IgD-negative memory B cell (primary cell): Measurements from ENCODE around the gene FOXP1. TPM values are rescaled to one million over a fixed set of nuclear protein-coding genes. Genes with fewer than 3 reads are reported as not detected.

Source experiments
- H3K27ac Mint-ChIP-seq, 3 donors: one replicate each; pipeline ENCODE4 v1.8.0; 2020 to 2022; ENCODE audit warnings: mild to moderate bottlenecking in 3 of 3, mixed read lengths in 3 of 3, moderate library complexity in 1 of 3
- H3K27me3 Mint-ChIP-seq: one replicate; pipeline ENCODE4 v1.8.0; 2021; ENCODE audit warnings: mixed read lengths
- H3K36me3 Mint-ChIP-seq: one replicate; pipeline ENCODE4 v1.8.0; 2020; ENCODE audit warnings: mild to moderate bottlenecking, mixed read lengths
- H3K4me1 Mint-ChIP-seq, 3 donors: one replicate each; pipeline ENCODE4 v1.8.0; 2020 to 2022; ENCODE audit warnings: mixed read lengths in 3 of 3, mild to moderate bottlenecking in 1 of 3
- H3K4me3 Mint-ChIP-seq, 4 donors: one replicate each; pipeline ENCODE4 v1.8.0; 2020 to 2022; ENCODE audit warnings: mild to moderate bottlenecking in 4 of 4, mixed read lengths in 4 of 4, moderate library complexity in 3 of 4
- H3K9me3 Mint-ChIP-seq, 3 donors: one replicate each; pipeline ENCODE4 v1.8.0; 2020 to 2021; ENCODE audit warnings: mixed read lengths in 3 of 3, mild to moderate bottlenecking in 1 of 3
- polyA plus RNA-seq: library from polyadenylated mRNA; unstranded; fragments of 300-500 nt; fragmentation: Illumina TruSeq; gene quantifications from one replicate; pipeline ENCODE4 v1.2.3, GENCODE V29; 2021

The FOXP1 gene
- polyA plus RNA-seq, 1 donor from 2014 or later, result 277 TPM

DNA sequence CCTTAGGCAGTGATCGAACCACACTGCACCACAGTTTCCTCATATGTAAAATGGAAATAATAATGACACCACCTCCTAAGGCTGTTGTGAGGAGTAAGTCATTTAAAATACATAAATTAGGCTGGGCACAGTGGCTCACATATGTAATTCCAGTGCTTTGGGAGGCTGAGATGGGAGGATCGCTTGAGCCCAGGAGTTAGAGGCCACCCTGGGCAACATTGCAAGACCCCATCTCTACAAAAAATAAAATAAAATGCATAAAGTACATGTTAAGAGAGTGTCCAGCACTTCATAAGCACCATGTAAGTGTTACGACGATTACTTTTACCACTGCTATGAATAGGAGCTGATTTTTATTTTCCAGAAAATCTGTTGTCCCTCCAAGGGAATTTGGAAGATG, 440.0 kb downstream of the FOXP1 start:
- peaks cover 4 to 15% (median 5%) of the 10 kb centered on the region in 3 donors for H3K4me1 Mint-ChIP-seq
- peaks cover 7% of the 10 kb centered on the region for H3K36me3 Mint-ChIP-seq
- no peaks in the 10 kb centered on the region for H3K27me3 Mint-ChIP-seq
- no peaks in the 10 kb centered on the region for H3K9me3 Mint-ChIP-seq
- no peak overlapping the region for H3K27ac Mint-ChIP-seq
- H3K4me3 Mint-ChIP-seq, result no peak overlapping the region

DNA sequence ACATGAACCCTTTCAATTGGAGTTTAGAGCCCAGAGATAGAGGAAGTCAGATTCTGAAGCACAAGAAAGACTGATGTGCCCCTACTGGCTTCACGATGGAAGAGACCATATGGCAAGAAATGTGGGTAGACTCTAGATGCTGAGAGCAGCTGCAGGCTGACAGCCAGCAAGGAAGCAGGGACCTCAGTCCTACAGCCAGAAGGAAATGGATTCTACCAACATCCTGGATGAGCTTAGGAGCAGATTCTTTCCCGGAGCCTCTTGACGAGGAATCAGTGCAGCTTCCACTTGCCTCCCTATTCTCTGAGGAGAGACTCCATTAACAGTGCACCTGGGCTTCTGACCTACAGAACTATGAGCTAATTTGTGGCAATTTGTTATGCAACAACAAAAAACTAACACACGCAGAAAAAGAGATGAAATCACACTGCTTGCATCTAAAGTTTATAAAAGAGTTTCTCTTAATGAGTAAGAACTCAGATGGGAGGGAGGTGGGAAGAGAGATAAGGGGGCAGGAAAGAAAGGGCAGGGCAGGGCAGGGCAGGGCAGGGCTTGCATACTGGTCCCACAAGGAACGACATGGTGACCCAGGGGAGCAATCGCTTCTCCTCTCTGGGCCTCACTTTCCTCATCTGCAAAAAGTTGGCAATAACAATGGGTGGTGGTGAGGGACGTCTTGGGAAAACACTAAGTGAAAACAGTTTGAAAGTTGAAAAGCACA, 440.9 kb downstream of the FOXP1 start:
- H3K4me3 Mint-ChIP-seq, result no peak overlapping the region
- no peaks in the 10 kb centered on the region for H3K27me3 Mint-ChIP-seq
- peaks cover 4 to 15% (median 5%) of the 10 kb centered on the region in 3 donors for H3K4me1 Mint-ChIP-seq
- peak overlapping the region in 1 of 3 donors; percentile 46 for H3K27ac Mint-ChIP-seq
- H3K36me3 Mint-ChIP-seq, result peaks cover 9% of the 10 kb centered on the region
- no peaks in the 10 kb centered on the region for H3K9me3 Mint-ChIP-seq

DNA sequence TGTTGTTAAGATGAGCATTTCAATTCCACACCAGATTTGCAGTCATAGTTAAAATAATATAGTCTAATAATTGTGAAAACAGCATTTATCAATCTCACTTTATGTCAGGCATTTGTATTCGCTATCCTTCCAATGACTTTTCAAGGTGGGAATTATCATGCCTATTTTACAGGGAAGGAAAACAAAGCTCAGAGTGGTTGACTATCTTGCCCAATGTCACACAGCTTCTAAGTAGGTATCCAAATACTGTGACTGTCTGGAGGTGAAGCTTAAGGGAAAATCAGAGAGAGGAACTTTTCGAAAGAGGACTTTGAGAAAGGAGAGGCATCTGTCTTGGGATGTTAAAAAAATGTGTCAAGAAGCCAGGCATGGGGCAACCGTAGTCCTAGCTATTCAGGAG, 443.1 kb downstream of the FOXP1 start:
- Mint-ChIP-seq H3K9me3 (no peaks in the 10 kb centered on the region), H3K36me3 (peaks cover 9% of the 10 kb centered on the region), H3K27me3 (no peaks in the 10 kb centered on the region), H3K4me3 (no peak overlapping the region), H3K27ac (peak overlapping the region in 1 of 3 donors; percentile 77), H3K4me1 (peaks cover 4 to 15% (median 9%) of the 10 kb centered on the region in 3 donors)

DNA sequence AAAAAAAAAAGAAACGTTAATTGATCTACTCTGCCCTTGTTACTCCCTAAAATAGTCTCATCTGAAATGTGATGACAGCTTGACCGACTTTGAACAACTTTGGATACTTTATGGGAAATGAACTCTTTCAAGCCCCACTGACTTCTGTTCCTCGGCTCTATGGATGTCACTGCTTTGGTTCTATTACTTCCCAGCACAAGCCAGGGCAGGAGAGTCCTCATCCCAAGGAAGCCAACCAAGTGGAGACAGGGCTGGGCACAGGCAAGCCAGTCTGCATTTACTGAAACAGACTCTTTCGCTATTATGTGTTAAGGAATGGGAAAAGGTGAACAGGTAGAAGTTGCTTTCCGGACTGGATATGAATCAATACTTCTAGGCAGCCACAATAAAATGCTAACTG, 444.0 kb downstream of the FOXP1 start:
- peaks cover 4 to 15% (median 9%) of the 10 kb centered on the region in 3 donors for H3K4me1 Mint-ChIP-seq

DNA sequence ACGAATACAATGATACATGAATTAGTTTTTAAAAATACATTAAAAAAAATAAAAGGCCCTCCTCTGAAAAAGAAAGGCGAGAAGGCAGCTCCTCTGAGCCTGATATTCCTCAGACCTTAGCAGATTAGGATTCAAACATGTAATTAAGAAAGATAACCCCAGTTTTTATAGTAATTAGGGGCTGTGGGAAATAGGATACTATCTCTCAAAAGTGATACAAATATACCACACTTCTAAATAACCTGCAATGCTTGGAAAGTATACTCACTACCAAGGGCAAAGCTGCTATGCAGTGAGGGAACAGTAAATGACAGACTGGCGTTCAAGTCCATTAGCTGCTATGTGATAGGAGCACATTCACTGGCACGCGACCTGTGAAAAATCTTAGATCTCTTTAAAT, 445.1 kb downstream of the FOXP1 start:
- Mint-ChIP-seq H3K36me3 (peaks cover 7% of the 10 kb centered on the region), H3K27me3 (no peaks in the 10 kb centered on the region), H3K27ac (no peak overlapping the region), H3K4me3 (no peak overlapping the region), H3K4me1 (peaks cover 2 to 13% (median 9%) of the 10 kb centered on the region in 3 donors), H3K9me3 (no peaks in the 10 kb centered on the region)

More for the DNA sequence above, 444.0 kb downstream of the FOXP1 start:
- peaks cover 9% of the 10 kb centered on the region for H3K36me3 Mint-ChIP-seq
- no peak overlapping the region for H3K27ac Mint-ChIP-seq
- no peak overlapping the region for H3K4me3 Mint-ChIP-seq
- H3K27me3 Mint-ChIP-seq, result no peaks in the 10 kb centered on the region
- no peaks in the 10 kb centered on the region for H3K9me3 Mint-ChIP-seq

DNA sequence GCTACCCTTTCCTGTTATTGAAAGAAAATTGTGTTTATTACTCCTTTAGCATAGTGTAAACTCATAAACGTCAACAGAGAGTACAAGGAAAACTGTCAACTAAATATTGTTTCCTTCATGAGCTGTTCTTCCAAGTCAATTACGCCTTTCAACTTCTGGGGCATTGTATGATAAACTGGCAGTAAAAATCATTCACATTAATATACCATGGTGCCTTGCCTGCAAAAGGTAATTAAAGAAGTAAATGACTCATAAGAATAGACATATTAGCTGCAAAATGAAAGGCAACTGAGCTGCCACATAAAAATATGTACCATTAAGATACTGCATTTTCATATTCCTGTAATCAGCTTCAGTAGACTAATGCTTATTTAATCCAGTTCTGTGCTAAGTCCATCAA, 447.3 kb downstream of the FOXP1 start:
- H3K9me3 Mint-ChIP-seq, result no peaks in the 10 kb centered on the region
- peaks cover 4% of the 10 kb centered on the region for H3K36me3 Mint-ChIP-seq
- H3K27ac Mint-ChIP-seq, result peak overlapping the region in 1 of 3 donors; percentile 31
- H3K27me3 Mint-ChIP-seq, result peaks cover 3% of the 10 kb centered on the region
- peaks cover 6 to 18% (median 14%) of the 10 kb centered on the region in 3 donors for H3K4me1 Mint-ChIP-seq
- no peak overlapping the region for H3K4me3 Mint-ChIP-seq

DNA sequence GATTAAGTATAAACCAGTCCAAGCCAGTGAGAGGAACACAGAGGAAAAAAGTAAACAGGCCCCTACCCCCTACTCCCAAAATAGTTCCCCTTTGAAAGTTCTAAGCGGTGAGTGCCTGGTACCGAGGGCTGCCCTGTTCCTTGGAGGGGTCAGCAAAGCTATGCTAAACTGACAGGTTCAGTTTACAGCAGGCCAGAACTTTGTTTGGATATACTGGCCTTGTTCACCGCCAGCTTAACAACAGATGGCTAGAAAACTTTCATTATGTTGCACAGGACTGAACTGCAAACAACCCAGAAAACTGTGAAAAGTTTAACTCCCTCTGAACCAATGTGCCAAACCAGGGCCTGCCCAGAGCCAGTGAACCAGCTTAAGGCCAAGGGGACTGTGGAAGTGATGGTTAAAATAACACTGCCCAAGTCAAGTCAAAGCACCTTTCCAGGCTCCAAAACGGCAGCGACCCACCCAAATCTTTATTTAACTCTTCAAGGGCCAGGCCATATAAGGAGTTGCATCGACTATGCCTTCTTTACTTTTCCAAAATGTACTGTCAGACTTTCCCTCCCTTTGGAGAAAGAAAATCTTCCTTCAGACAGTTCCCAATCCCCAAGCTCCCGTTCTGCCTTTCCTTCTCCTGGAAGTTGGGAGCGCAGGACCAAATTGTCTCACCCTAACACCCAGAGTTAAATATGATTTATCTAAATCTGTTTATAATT, 448.0 kb downstream of the FOXP1 start:
- Mint-ChIP-seq H3K9me3 (no peaks in the 10 kb centered on the region), H3K27me3 (peaks cover 4% of the 10 kb centered on the region), H3K4me1 (peaks cover 12 to 23% (median 20%) of the 10 kb centered on the region in 3 donors), H3K4me3 (no peak overlapping the region), H3K27ac (peak overlapping the region in 1 of 3 donors; percentile 53), H3K36me3 (peaks cover 3% of the 10 kb centered on the region)

DNA sequence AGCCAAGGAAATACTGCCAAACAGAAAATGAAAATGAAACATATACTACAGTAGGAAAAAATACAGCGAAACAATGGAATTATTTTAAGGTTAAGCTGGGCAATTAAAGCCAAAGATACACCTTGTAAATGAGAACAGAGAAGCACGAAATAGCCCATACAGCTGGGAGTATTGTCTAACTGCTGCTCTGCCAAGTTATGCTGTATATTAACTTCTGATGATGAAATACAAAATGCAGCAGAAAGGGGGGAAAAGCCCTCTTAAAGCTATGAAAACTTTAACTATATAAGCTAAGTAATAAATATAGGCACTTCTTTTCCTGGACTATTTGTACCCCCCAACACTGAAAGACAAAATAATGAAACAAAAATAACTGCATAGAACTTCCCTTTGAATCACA, 449.0 kb downstream of the FOXP1 start:
- Mint-ChIP-seq H3K36me3 (peaks cover 2% of the 10 kb centered on the region), H3K27ac (peak overlapping the region in 2 of 3 donors; percentile 10 to 63), H3K9me3 (no peaks in the 10 kb centered on the region), H3K4me3 (peak overlapping the region in 2 of 4 donors; percentile 22 to 61), H3K4me1 (peaks cover 14 to 23% (median 23%) of the 10 kb centered on the region in 3 donors), H3K27me3 (peaks cover 4% of the 10 kb centered on the region)

DNA sequence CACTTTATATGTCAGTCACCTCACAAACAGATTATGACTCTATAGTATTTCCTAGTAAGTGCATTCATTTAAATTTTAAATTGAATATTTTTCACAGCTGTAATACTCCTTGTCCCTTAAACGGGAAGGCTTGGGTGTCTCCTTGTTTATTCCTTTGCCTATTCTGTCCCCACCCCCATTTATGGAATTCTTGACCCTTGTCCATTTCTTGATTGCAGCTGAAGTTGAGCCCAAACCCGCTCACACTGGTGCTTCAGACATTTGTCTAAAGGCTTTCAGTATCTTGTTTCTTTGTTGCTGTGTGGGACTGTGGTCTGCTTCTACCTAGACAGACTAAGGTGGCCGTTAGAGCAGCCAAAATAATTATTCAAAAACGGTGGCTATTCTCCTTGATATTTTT, 449.7 kb downstream of the FOXP1 start:
- H3K4me3 Mint-ChIP-seq, result peak overlapping the region in 2 of 4 donors; percentile 22 to 61
- H3K27me3 Mint-ChIP-seq, result peaks cover 4% of the 10 kb centered on the region
- peak overlapping the region in 1 of 3 donors; percentile 63 for H3K27ac Mint-ChIP-seq
- peaks cover 16 to 28% (median 26%) of the 10 kb centered on the region in 3 donors for H3K4me1 Mint-ChIP-seq
- H3K36me3 Mint-ChIP-seq, result peaks cover 2% of the 10 kb centered on the region
- no peaks in the 10 kb centered on the region for H3K9me3 Mint-ChIP-seq

DNA sequence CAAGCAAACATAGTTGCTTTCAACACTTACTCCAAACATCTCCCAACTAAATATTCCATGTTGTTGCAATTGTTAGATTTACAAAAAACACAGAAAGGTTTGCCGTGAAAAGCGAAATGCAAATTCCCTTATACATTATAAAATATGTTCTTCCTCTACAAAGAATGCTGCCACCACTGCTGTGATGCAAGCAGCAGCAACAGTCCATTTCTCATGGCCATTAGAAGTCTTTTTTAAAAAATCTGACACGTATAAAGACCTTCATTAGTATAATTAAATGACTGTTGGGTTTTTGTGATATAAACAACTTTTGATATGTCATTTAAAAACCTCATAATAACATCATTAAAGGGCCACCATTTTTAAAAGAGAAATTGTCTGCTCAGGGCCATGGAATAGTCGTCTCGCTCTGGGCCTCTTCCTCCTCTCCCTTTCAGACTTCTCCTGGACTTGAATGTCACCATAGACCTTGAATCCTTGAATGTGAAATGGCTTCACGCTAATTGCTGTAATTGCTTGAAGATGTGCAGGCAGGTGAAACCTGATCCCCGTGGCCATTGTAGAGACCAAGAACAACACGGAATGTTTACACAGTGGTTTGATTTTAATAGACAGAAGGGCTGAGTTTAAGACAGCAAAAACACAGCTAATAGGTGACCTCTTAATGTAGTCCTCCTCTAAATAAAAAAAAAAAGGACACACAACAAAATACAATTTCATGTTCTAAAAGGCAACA, 450.4 kb downstream of the FOXP1 start:
- Mint-ChIP-seq H3K4me1 (peaks cover 17 to 30% (median 28%) of the 10 kb centered on the region in 3 donors), H3K36me3 (peaks cover 2% of the 10 kb centered on the region), H3K27ac (no peak overlapping the region), H3K4me3 (peak overlapping the region in 2 of 4 donors; percentile 3 to 30), H3K27me3 (peaks cover 4% of the 10 kb centered on the region), H3K9me3 (no peaks in the 10 kb centered on the region)

DNA sequence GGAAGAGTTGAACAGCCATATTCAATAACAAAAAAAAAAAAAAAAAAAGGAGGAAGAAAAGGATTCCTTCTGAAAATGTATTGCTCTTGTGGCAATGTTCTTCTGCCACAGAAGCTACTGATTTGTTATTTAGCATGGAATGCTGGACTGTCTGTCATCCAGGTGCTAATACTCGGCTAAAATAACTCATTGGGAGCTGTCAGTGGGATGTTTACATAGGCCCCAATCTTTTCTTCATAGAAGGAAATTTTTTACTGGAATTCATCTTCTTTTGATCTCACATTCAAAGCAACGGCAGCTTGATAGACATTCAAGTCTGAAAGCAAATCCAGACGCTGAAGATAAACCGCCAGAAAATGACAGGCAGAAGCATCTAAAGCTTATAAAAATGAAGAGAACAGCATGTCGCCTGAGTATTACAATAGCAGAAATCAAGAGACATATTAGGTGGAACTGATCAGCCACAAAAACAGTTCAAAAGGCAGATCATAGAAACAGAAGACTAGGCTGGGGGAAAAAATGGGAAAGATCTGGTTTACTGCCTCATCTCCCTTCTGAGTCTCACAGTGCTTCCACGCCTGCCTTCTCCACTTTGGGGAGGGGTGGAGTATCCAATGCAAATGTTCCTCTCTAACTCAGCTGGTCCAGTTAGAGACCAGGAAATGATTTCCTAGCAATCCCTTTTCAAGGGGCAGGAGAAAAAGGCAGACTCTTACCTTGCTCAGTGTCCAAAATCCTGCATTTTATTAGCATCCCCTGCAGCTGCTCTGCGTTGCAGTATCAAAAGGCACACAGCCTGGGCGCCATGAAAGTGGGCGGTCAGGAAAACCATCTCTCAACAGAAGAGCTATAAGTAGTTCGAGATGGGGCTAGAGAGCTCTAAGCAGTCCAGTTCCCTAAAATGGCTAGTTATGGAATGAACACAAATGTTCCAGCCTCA, 451.9 kb downstream of the FOXP1 start:
- Mint-ChIP-seq H3K9me3 (no peaks in the 10 kb centered on the region), H3K27me3 (peaks cover 4% of the 10 kb centered on the region), H3K4me3 (peak overlapping the region; percentile 89 to 95 (median 93)), H3K36me3 (no peaks in the 10 kb centered on the region), H3K27ac (peak overlapping the region; percentile 90 to 97 (median 94)), H3K4me1 (peaks cover 28 to 39% (median 32%) of the 10 kb centered on the region in 3 donors)

DNA sequence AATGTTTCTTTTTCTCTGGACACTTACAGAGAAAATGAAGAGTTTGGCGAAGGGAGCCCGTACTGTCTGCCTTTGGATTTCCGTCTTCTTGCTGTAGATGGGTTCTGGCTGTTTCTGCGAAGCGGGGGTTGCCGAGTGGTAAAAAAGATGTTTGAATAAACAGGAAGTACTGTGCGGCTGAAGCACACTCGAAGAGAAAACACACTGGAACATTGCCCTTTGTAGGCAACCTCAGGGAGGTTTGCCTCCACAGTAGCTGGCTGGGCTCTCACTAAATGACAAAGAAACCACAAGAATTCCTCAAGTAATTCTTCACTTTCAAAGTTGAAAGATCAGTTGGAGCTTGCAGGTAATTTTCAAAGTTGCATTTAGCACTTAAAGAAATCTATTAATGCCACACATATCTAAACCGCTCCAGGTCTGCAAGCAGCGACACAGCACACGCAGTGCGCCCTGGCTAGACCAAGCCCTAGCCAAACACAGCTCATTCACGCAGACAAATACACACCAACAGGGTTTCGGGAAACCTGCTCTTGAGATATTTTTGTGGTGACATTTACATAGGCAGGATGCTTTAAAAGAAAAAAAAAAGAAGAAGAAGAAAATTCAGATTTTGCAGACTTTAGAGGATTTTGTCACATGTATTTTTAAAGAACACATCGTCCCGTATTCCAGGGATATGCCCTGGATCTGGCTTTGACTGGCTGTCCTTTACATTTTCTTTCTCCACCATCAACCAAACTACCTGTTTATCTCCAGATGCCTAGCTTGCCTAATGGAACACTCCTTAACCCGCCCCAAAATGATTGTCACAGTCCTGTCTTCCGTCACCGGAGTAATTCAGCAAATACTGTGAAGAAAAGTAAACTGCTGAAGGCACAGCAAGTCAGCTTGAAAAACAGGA, 452.8 kb downstream of the FOXP1 start:
- Mint-ChIP-seq H3K4me1 (peaks cover 33 to 44% (median 36%) of the 10 kb centered on the region in 3 donors), H3K27ac (peak overlapping the region; percentile 90 to 97 (median 94)), H3K4me3 (peak overlapping the region; percentile 89 to 95 (median 93)), H3K36me3 (peaks cover 2% of the 10 kb centered on the region), H3K9me3 (no peaks in the 10 kb centered on the region), H3K27me3 (peaks cover 4% of the 10 kb centered on the region)
